ENCODE results near the gene GIGYF2.
"Not testable (repeated sequence)": the region's sequence is repeated elsewhere in the genome, so short reads cannot be mapped to it uniquely, and the experiment has no call there.

The GIGYF2 gene

DNA sequence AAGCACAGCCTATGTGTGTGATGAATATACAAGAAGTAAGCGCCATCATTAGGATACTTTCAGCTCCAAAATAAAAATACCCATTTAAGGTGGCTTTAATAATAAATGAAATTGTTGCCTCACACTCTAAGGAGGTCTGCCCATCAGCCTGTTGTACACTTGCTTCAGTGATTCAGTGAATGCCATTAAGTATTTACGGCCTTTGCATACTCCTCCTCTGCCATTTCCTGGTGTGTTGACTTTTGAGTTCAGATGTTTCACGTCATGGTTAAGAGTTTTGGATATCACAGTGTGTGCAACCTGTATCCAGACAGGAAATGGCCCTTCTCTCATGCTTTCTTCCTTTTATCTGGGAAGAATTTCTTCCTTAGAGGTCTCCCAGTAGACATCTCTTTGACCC is 134.4 kb downstream of the GIGYF2 start:
- no peak for DNase-seq

DNA sequence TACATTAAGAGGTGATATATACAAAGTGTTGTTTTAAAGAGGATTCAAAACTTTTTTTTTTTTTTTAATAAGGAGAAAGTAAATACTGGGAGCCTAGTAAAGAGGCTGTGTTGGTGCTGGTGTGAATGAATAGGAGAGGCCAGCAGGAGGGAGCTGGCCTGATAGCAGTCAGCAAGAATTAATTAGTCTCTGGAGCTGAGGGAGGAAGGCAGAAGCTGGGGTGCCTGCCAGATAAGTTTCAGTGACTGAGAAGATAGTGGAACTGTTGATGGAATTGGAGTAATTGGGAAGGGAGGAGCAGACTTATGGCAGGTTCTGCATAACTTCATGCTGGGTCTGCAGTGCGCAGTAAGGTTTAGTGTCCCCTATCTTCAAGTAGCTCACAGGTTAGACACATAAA is 136.7 kb downstream of the GIGYF2 start:
- no peak for DNase-seq

GRCh38 chr2:232835687-232836208 is 138.6 kb downstream of the GIGYF2 start:
- DNase-seq = no peak

GRCh38 chr2:232836934-232837333 is 139.8 kb downstream of the GIGYF2 start:
- no peak for DNase-seq

- no peak for DNase-seq
Observed at GRCh38 chr2:232838406-232838874, 141.3 kb downstream of the GIGYF2 start.

DNA sequence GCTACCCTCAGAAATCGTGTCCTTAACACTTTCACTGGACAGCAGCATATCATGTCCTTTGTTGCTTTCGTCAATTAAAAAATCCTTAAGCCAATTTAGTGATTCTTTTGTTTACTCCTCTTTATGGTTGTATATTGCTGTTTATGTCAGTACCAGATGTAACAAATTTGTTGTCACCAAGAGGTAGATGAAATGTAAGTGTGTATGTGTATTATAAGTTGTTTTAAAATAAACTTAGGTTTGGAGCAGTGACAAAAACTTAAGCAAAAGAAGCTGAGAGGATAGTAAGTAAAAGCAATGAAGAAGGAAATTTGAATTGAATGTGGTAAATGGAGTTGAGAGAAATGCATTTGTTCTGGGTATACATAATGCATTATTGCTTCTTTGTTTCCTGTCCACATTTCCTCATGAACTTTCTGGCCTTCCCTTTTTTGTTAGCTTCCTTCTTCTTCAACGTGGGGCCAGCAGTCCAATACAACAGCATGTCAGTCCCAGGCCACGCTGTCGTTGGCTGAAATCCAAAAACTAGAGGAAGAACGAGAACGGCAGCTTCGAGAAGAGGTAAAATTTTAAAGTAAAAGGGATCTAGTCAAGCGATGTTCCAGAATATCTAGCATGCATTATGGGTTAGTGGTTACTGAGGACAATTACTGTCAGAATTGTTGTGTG is 142.4 kb downstream of the GIGYF2 start:
- no peak for DNase-seq

GRCh38 chr2:232842689-232843088 is 145.6 kb downstream of the GIGYF2 start:
- DNase-seq = no peak

- no peak for DNase-seq
Observed at GRCh38 chr2:232843834-232844233, 146.7 kb downstream of the GIGYF2 start.

GRCh38 chr2:232846055-232846454 is 148.9 kb downstream of the GIGYF2 start:
- no peak for DNase-seq

DNA sequence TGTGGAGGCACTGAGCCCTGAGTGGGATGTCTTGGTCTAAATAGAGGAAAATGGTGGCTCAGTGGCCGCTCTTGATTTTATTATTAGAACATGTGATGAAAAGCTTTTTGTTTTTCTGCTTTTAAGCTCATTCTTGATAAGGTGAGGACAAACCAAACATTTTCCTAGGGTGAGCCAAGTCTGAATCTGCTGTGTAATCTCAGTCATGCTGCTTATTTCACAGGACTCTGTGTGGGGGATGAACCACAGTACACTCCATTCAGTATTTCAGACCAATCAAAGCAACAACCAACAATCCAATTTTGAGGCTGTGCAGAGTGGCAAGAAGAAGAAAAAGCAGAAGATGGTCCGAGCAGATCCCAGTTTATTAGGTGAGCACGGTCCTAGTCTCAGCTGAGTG is 152.9 kb downstream of the GIGYF2 start:
- DNase-seq = no peak

GRCh38 chr2:232852081-232852480 is 154.9 kb downstream of the GIGYF2 start:
- not testable (repeated sequence) for DNase-seq

DNA sequence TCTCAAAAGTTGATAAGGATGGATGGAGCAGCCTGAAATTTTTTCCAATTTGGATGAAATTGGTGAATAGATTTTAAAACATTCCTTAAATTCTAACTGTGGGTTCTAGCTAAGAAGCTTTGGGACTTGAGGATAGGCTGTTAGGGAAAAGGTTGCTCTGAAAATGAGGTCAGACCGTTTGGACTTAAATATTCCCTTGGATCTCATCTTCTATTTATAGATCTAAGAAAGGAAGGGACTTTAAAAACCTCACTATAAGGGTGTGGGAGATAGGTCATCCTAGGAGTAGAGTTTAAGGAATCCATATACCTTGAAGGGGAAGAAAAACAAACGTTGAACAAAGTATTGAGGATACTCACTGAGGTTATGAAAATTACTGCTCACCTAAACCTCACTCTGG is 155.5 kb downstream of the GIGYF2 start:
- no peak for DNase-seq

DNA sequence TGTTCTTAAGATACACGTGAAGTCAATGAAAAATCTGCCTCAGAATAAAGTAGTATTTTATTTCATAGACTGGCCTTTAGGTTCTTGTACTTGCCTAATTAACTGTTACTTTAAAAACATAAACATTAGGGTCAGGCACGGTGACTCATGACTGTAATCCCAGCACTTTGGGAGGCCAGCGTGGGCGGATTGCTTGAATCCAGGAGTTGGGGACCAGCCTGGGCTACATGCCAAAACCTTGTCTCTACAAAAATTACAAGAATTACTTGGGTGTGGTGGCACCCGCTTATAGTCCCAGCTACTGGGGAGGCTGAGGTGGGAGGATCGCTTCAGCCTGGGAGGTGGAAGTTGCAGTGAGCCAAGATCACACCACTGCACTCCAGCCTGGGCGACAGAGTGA is 157.0 kb downstream of the GIGYF2 start:
- DNase-seq = no peak

DNA sequence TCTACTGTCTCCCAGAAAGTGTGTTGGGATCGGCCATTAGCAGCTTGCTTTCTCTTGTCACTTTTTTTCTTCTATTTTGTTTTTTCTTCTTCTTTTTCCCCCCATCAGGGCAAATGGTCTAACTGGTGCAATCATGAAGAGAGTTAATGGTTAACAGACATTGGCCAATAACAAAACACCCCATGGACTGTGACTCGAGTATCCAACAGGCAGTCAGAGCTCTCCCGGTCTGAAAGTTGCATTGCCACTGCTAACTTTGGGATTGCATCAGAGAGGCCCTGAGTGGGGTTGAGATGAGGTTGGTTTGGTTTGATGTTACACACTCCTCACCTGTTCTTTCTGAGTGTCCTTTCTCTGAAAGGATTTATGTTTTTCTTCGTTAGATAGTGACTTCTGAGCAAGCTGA is 160.0 kb downstream of the GIGYF2 start:
- DNase-seq = no peak

- DNase-seq = no peak
Observed at GRCh38 chr2:232859385-232859916, 162.3 kb downstream of the GIGYF2 start.

- DNase-seq = no peak
Observed at GRCh38 chr2:232860593-232861241, 163.6 kb downstream of the GIGYF2 start.

GRCh38 chr2:232861353-232861752 is 164.2 kb downstream of the GIGYF2 start:
- no peak for DNase-seq

DNA sequence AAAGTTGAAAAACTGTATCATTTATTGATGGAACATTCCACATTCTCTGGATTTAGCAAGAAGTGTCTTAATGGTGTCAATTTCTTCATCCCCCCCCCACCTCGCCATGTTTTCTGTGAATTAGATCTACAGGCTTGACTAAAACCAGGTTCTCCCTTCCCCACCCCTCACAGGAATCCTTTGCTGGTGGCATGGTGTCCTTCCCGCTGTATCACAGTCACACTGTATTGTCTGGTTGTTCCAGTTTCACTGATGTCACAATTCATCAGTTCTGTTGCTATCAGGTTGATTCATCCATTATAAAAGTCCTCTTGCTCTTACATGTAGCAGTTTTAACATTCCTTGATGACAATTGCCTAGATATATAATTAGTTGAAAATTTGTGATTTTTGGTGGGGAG is 166.9 kb downstream of the GIGYF2 start:
- DNase-seq = no peak

GRCh38 chr2:232865165-232865564 is 168.0 kb downstream of the GIGYF2 start:
- no peak for DNase-seq

- no peak for DNase-seq
Observed at GRCh38 chr2:232866104-232866503, 169.0 kb downstream of the GIGYF2 start.

- no peak for DNase-seq
Observed at GRCh38 chr2:232869138-232870017, 172.2 kb downstream of the GIGYF2 start.

- DNase-seq = no peak
Observed at GRCh38 chr2:232870018-232870765, 173.1 kb downstream of the GIGYF2 start, which contains the start of gene SNORC. Gene SNORC (plus strand): TSS chr2:232870264. CDS start chr2:232870342, 78 bp downstream.
